SKM-1 treated with dmso at 0.1 percent for 144 hours (cell line): ENCODE data around the gene PLPPR5.
"Not testable (repeated sequence)": the region's sequence is repeated elsewhere in the genome, so short reads cannot be mapped to it uniquely, and the experiment has no call there.

ENCODE experiments used
- DNase-seq: peaks from one replicate; lab custom pipeline; 2025; ENCODE audit not compliant: unreplicated experiment; lab: John Stamatoyannopoulos, UW

The PLPPR5 gene, protein sequence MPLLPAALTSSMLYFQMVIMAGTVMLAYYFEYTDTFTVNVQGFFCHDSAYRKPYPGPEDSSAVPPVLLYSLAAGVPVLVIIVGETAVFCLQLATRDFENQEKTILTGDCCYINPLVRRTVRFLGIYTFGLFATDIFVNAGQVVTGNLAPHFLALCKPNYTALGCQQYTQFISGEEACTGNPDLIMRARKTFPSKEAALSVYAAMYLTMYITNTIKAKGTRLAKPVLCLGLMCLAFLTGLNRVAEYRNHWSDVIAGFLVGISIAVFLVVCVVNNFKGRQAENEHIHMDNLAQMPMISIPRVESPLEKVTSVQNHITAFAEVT

DNA sequence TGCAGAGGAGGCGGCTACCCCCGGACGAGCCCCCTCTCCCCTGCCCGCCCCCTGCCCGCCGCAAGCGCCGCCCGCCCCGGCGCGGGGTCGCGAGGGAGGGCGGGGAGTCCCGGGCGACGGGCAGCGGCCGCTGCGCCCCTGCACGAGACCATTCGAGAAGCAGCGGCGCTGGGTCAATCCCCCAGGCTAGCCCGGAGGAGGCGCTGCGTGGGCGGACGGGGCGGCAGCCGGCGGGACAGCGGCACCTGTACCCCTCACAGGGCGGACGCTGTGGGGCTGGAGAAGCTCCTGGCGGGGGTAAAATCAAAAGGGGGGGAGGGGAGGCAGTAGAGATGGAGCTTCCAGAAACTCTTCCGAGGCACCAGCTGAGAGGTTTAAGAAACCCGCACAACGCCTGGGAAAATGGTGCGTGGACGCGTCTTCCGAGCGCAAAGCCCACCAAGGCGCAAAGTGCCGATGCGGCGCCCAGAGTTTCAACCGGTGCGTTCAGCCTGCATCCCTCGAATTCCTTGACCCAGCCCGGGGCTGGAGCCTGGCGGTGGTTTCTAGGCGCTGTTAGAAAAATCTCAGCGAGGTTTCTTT, at the start of gene PLPPR5:
Gene PLPPR5 (minus strand): TSS at position 1 of the 582 bp plus-strand sequence. CDS start 190 bp downstream, outside the sequence.
- no peak for DNase-seq

DNA sequence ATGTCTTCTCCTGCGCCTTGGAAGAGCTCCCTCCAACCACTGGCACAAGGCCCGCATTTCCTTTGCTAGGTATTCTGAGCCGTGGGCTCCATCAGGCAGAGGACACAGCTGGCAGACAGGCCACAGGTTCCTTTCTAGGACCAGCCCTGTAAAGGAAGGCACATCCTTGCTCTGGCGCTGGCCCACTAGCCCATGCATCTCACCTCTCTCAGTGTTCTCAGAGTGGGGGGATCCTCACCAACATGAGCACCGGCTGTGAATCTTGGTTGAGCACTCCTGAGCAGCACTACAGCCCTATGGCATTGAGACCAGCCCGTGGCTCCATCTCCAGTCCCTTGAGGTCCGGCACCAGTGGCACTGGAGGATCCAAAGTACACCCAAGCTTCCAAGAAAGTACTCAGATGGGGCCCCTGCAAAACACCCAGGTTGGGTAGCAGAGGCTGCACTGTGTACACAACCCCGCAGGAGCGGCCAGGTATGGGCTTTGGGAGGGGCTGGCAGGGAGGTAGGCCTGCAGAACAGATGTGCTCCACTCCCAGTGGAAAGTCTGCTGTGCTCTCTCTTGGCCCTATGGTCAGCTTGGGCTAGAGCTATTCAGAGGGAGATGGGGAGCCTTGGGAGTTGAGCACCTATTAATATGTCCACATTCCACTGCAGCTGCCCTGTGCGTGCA, 47.1 kb upstream of the PLPPR5 start:
- DNase-seq, result no peak

DNA sequence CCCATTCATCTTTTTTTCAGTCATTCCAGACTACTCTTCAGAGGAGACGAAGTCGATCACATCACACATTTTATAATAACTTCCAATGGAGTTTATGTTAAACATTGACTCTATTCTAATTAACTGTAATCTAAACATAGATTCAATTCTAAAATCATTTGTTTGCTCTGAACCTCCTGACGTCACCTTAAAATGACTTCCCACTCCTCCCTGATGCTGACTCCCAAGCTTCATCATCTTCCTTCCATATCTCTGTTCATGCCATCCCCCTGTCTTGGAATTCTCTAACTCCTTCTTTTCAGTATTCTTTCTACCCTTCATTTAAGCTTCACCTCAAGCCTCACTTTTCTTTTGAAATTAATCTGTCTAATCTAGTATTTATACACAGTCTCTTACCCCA, 45.1 kb upstream of the PLPPR5 start:
- DNase-seq, result no peak

DNA sequence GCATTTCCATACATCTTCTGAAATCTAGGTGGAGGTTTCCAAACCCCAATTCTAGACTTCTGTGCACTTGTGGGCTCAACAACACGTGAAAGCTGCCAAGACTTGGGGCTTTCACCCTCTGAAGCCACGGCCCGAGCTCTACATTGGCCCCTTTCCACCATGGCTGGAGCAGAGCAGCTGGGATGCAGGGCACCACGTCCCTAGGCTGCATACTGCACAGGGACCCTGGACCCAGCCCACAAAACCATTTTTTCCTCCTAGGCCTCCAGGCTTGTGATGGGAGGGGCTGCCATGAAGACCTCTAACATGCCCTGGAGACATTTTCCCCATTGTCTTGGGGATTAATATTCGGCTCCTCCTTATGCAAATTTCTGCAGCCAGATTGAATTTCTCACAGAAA, 32.1 kb upstream of the PLPPR5 start:
- DNase-seq, result not testable (repeated sequence)

DNA sequence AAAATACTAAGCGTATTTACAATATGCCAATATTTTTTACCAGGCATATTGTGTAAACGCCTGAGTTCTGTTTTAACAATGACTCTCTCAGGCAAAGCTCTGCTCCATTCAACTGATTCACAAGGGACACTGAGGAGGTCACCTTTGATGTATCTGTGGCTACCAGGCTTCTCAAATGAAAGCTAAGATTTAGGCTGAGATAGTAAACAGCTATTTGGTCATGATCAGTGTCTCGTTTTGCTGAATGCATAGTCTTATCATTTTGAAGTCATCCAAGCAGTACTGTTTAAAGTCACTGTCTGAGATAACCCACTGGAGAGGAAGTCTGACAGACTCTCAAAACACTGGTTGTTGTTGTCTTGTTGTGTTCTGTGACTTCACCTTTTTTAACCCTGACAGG, 13.7 kb upstream of the PLPPR5 start:
- no peak for DNase-seq

DNA sequence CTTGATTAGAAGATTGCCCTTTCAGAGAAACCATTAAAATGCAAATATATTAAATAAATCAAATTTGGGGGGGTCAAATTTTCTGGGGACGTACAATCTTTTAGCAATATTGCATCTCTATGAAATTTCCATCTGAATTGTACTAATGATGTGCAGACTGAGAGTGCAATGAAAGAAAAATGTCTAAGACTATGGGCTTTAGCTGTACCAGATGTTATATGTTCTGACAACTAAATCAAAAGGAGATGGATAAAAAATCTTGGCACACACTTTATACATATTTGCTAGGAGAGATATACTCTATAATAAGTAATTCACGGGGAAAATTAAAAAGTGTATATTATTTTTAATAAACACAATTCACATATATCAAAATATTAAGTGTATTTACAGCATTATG, 13.0 kb upstream of the PLPPR5 start:
- DNase-seq, result no peak

DNA sequence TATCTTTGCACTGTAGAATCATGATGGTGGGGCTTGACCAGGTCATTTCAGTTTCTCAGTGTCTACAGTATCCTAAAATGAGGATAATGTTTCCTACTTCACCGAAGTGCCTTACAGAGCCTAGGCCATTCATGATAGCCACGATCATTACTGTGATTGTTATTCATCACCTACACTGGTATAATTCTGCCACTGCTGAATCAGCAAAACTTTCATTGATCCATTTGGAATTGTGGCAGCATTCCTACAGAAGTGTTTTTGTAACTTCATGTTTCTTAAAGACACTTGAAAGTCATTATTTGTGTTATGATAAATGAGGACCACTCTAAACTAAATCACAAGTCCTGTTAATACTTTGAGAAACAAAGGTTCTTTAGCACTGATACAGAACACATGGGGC, 6.0 kb upstream of the PLPPR5 start:
- no peak for DNase-seq

DNA sequence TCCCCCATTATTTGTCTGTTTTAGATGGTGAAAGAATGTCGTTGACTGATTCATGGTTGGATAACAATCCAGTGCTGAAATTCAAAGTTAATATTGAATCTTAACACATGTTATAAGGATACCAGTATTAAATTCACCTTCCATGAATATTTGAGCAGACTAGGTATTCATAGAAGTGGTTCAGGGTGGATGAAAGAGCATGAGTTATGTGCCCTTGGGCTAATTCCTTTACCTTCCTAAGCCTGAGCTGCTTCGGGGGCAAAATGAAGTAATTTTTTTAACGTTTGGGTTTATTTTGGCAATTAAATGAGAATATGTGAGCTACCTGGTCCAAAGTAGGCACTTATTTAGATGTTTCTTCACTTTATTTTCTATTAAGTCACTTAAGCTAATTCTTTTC, 2.7 kb upstream of the PLPPR5 start:
- no peak for DNase-seq

DNA sequence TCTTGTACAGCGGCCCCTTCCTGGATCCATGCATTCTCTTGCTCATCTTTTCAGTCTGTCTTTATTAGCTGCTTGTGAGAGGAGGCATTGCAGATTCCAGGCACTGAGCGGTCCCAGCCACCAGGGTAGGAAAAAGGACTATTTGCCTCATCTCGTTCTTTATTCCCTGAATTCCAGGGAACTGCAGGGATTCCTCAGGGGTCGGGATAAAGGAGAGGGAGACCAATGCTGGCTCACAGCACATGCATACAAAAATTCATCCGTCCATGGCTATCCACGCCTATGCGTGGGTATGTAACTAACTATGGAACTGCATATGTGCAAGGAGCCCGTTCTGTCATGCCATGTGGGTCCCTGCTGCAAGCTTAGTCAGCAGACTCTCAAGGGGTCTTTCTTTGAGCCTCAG, 879 bp upstream of the PLPPR5 start:
- DNase-seq, result no peak

DNA sequence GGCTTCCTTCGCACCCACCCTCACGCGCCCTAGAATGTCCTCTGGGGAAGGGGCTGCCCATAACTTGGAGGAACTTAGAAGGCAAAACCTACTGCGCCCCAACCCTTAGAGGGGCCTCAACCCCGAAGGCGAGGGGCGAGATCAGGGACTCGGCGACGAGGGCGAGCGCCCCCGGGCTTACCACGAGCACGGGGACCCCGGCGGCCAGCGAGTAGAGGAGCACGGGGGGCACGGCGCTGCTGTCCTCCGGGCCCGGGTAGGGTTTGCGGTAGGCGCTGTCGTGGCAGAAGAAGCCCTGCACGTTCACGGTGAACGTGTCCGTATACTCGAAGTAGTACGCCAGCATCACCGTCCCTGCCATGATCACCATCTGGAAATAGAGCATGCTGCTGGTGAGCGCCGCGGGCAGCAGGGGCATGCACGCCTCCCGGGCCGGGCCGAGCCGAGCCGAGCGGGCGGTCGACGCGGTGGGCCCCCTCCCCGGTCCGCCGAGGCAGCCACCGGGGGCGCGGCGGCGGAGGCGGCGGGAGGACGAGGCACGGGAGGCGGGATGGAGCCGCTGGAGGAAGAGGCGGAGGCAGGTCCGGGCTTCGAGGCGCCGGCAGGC, 304 bp downstream of the PLPPR5 start:
- no peak for DNase-seq

DNA sequence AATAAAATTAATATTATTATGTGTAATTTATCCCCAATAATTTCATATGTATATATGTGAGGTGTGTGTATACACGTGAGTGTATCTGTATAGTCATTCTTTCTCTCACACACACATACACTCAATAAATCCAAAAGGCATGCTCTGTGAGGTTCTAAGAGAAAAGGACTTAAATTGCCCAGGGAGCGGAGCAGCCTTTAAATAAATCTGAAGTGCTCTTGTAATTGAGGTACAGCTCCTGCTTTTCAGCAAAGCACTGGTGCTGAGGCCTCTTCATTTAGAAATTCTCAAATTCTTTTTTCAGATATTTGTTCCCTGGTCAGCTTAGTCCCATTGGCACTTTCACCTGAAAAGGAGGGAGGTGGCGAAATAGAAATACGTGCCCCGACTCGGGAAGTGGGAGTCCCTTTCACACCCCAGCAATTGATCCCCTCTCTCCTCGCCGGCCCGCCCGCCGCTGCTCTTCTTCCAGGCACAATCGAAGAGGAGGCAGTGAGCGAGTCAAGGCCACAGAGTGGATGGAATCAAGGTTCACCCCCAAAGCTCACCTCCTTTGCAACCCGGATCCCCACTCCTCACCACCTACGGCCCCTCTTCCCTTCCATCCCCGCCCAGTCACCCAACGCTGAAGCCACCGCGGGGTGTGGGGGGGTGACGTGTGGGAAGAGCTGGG, 944 bp downstream of the PLPPR5 start:
- DNase-seq, result no peak

DNA sequence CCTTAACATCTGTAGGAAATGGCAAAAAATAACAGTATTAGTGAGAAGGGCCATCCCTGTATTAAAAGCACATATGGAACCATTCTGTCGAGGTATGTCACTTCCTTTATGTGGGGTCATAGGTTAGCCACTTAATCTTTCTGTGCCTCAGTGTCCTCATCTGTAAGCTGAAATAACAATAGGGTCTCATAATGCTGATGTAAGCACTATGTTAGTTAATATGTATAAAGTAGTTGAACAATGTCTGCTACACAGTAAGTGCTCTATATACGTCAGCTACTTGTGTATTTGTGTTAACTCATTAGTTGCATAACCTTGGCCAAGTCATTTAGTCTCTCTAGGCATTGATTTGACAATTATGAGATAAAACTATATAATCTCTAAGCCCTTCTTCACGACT, 11.8 kb downstream of the PLPPR5 start:
- DNase-seq, result no peak

DNA sequence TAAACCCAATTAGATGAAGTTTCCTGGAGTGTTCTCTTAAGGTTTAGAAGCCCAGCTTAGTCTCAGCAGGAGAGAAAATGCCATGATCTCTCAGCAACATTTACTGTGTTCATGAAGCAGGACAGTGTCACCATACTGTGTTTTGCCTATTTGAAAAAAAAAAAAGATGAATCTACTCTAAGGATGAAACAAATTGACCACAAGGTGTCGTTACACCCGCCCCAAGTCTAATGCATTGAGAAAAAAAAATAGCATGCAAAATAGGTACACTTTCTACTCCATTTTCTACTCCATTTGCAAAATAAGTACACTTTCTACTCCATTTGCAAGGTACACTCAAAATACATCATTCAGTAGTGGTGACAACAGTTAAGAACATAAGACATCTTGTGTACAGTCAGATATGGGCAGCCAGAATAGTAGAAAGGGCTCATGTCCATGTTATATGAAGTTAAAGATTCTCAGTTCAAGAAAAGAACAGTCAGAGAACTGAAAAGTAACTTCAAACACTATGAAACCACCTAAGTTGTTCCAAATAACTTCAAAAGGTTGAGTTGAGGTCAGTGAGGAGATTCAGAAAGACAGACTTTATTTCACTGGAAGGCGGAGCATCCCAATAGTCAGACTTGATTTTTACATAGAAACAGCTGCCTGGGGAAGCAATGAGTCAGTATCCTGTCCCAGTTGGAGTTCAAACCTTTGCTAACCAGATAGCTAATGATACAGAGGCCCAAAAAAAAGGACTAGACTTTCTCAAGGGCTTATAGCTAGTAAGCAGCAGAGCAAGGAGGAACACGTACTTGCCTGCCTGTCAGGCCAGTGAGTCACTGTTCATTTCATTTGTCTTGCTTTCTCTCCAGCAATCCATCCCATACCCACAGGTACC, 13.3 kb downstream of the PLPPR5 start:
- no peak for DNase-seq

DNA sequence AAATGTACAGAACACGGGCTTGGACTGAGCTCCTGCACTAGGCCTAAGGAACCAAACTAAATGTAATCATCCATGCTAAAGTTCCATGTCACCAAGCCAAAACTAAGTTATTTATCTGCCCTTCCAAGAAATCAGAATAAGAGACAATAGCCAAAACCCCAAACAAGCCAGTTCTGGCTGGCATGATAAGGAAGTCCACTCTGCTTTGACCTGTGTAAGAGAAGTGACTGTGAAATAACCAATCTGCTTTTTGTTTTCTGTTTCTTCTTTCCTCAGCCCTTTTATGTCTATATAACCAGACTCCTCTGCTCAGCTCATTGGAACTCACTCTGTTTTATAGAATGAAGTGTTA, 15.1 kb downstream of the PLPPR5 start:
- no peak for DNase-seq

DNA sequence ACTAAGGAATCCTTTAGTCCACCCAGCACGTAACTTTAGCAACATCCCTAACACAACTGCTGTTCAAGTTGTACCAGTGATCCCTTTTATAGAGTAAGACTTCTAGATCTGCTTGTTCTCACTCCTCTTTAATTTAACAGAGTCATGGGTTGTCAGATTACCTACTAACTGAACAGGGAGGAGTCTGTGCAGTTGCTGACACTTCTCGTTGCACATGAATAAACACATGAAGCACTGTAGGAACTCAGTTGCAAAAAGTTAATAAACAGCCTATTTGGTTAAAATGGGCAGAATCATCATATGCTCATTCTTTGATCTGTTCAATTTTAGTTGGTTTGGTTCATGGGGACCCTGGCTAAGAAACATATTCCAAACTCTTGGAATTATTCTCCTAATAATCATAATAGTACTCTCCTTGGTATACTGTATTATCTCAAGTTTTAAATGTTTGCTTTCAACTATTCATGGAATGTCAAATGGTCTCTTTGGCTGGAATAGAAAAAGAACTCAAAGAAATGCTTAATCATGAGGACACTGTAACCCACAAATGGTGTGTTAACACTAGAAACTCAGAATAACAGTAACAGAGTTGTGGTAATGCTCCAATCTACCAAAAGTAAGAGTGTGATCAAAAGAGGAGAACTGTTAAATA, 15.6 kb downstream of the PLPPR5 start:
- no peak for DNase-seq

DNA sequence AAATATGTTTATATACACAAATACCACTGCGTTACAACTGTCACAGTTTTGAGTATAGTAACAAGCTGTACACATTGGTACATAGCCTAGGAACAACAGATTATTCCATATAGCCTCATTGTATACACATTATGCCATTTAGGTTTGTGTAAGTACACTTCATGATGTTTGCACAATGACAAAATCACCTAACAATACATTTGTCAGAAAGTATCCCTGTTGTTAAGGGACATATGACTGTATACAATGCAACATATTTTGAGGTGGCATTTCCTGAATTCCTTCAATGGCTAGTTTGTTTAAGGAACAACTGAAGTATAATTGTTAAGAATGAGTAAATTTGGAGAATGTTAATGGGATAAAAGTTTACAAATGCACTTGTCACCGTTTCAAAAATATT, 19.0 kb downstream of the PLPPR5 start:
- no peak for DNase-seq

DNA sequence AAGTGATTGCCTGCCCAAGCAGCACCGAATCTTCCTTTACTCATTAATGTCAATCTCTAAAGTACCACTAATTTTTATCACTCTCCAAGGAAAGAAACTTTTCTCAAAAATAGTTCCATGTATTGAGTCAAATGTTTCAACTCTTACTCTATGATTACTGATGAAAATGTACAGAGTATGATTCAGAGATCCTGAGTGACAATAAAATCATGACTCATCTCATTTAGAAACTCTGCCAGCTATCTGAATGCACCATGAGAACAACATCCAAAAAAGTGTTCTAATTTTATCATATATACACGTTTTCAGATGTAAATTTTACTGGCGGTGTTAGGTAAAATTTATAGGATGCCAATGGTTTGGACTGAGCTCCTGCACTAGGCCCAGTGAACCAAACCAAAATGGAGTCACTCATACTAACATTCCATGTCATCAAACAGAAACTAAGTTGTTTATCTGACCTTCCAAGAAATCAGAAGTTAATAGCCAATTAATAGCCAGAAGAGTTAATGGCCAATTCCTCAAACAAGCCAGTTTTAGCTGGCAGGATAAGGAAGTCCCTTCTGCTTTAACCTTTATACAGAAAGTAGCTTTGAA, 22.6 kb downstream of the PLPPR5 start:
- DNase-seq, result no peak

DNA sequence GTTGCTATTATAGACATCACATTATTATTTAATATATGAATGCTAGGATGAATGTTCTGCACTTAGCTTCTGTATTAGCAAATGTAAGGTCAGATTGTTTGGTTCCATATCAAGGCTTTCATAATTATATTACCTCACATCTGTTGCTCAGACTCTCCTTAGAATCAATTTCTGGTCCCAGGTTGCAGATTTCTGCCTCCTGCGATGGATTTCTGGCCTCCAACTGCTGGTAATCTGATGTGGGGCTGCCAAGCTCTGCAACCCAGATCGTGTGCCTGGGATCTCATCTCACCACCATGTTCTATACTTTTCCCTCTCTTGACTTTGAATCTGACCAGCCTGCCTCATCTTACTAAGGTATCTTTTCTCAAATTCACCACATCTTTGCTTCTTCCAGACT, 25.2 kb downstream of the PLPPR5 start:
- no peak for DNase-seq

DNA sequence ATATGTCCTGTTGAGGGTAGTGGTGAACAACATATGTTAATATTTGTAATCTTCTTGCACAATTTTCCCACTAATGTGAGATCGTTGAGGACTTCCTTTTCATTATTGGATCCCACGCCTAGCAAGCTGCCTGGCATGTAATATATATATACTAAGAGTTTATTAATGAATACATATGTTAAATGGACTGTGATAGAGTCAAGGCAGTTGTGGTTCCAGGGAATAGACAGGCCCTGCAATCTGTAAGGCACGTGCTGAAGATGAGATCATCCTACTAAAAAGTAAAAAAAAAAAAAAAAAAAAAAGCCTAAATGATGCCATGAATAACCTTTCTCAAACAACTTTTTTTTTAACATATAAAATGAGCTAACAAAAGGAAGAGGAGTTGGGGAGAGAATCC, 28.9 kb downstream of the PLPPR5 start:
- no peak for DNase-seq

DNA sequence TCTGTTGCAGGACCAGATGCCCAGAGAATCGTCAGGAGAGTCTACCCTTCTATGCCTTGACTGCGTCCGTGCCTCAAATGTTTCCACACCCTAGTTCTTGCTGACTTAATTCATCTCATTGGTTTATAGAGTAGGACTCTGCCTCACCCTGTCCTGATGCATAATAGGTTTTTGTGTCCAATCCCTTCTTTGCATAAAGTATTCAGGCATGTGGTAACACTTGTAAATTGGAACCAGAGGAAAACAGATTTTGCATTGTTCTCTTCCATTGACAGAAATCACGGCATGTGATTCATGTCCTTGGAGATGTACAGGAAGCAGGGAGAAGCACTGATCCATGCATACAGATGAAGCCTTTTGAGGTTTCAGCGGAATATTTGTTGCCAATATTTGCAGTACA, 29.5 kb downstream of the PLPPR5 start:
- no peak for DNase-seq
